Hypothalamus (tissue), 51 donors: Measurements from ENCODE around the gene KIF26B.

Experiments
- DNase-seq, 51 donors: peaks; one replicate each; lab custom pipeline; 2025; lab: John Stamatoyannopoulos, UW

Gene KIF26B

DNA sequence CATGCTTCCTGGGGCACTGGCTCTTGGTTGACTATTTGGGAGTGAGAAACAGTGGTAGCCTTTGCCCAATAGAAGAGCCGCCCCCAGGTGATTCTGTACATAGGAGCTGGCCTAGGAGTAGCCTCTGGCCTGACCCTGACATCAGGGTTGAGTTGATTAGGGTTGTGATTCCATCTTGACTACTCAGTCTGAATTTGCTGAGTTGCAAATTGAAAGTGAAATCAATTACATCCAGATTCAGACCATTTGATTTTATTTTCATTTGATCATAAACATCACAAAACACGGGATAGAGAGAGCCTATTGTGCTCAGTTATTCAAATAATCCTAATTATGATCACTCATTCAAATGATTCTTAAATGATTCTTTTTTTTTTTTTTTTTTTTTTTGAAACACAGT is 253.2 kb downstream of the KIF26B start:
- DNase-seq = no peak

DNA sequence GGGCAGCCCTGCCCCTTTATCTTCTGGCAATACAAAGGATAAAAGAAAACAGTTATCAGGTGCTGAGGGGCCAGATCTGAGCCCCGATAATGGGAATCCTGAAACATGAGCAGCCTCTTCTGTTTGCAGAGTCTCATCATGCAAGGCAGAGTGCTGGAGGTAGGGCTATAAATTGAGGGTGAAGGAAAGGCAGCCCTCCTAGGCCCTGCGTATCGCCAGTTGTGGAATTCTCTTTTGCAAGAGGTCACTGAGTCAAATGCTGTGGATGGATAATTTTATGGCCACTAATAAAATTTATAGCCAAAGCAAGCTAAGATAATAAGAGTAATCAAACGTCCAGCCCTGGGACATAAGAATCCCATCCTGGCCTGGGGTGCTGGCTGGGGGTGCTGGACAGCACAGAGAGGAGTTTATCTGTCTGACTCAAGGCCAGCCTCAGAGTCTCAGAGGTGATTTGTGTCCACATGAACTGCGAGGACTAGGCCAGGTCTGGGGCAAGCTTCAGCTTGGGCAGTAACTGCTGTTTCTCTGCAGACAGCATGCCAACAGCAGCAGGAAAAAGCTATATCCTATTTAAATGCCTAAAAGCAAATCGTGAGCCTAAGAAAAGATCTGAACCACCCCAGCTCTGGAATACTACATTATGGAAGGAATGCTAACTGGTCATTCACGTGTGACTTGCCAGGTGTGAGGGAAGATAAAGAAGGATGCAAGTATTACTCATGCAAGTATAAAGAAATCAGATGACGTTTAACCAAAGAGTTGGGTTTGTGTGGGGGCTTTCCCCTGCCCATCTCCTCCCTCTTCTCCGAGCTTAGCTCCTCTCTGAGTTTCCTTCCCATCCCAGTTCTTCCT is 254.8 kb downstream of the KIF26B start:
- no peak for DNase-seq

DNA sequence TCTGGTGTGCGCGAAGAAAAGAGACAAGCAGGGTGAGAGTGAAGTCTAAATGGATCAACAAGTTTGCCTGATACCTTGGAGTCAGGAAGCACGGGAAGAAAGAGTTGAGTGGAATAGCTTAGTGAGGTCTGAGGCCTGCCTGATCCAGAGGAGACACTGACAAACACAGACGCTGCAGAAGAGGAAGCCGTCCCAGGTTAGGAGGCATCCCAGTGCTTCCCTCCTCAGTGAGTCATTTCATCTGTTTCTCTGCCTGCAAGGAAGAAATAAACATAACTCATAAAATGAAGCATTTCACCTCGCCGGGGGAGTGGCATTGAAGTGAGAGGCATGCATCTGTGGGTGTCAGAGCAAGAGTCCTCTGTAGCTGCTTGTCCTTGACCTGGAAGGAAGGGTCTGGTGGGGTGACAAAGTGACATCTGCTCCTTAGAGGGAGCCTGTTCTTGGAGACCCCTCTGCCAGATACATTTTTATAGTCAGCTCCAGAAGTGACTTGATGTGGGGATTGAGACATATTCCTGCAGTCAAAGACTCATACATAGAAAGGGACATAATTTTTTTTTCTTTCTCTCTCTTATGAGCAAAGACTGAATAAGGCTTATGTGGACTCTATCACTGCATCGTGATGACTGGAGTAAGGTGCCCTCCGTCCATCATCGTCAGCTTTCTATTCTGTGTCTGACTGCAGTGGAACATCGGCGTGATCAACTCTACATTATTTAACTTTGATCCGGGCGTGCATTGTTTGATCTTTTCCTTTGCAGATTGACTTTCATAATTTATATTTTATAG is 256.7 kb downstream of the KIF26B start:
- DNase-seq = peak in 1 of 51 donors; percentile 4

DNA sequence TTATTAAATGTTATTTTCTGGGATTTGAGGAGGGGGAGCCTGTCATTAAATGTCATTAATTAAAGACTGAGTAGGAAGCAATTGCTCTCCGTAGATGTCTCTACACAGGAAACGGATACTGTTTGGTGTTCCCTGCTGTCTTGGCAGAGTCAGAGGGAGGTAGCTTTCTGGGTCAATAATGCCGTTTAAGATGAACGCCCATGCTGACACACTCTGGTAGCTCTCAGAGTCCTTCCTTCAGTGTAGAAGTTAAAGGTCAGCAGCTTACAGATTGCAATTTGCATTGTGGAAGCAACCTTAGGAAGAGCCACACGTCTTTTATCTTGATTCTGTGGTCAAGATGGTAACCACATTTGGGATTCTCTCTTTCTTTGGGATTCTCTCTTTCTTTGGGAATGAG is 257.5 kb downstream of the KIF26B start:
- no peak for DNase-seq

DNA sequence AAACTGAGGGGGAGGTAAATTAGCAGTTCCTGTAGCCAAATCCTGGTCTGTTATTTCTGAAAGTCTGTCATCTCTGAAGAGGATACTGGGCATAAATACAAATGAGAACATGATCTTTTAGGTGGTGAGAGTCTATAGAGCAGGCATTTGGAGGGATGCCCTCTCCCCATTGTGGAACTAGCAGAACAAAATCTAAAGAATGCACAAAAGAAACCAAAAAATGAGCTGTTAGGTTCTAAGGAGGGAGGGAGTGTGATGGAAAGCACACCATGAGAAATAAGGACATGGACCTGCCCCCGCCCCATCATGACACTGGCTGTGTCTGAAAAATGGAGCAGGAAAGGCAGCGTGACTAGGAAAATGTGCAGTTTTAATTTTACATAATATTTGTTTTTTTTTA is 262.0 kb downstream of the KIF26B start:
- no peak for DNase-seq

DNA sequence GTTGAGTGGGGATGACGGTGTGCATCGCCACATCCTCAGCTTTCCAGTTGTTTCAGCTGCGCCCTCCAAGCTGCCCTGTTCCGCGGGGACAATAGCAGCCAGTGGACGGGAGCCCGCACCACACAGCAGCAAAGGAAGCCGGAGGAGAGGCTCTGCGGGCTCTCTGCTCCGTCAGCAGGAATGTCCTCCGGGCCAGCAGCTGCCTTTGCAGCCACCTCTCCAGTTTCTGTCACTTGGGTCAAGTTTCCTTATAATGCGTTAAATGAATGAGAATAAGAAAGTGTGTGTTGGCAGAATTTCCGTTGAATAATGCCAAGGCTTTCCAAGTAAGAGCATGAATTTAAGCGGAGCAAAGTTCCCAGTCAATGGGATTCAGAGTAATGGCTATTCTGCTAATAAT is 263.3 kb downstream of the KIF26B start:
- DNase-seq = peak in 17 of 51 donors; percentile 3 to 43 (median 12)

DNA sequence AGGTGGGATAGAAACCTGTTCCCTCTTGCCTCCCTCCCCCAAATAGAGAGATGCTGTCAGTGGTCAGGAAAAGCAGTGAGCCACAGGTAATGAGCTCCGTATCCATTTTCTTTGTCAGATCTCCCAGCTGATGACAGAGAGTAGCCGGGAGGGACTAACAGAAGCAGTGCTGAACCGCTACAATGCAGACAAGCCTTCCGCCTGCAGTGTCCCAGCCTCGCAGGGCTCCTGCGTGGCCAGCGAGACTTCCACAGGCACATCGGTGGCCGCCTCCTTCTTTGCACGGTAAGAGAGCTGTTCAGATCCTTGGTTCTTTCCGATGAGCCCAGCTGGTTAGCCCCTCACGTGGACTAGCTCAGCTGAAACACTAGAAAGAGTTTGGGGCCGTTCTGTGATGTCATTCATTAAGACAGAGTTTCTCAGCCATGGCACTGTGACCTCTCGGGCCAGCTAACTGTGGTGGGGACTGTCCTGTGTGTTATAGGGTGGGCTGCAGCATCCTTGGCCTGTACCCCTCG is 264.7 kb downstream of the KIF26B start:
- no peak for DNase-seq

DNA sequence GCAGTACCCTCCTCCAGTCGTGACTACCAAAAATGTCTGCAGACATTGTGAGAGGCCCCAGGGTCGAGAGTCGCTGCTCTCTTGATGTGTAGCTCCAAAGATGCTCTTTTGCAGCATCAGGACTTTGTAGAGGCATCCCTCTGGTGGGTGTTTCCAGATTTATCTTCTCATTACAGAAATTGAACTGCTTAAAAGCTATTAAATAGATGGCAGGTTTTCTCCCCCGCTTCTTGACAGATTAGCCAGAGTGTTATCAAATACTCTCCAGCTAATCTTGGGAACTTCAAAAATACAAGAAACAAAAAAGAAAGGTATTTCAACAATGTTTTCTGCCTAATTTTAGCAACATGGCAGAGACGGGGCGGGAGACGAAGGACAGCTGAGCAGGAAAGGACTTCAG is 265.2 kb downstream of the KIF26B start:
- no peak for DNase-seq

DNA sequence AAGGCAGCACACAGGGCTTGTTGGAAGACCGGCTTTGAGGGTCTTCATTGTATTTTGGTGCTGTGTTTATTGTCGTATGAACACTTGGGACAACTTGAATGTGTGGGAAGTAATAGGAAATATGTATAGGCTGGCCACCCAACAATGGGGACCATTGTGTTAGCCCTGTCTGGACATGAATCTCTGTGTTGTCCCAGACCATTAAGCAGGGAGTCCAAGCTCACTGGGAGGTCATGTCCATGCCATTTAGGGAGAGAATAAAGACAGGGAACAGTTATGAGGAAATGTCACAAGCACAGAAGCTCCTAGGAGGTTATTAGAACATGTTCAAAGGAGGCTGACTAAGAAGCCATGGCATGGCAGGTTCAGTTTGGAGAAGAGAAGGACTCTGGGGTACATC is 266.1 kb downstream of the KIF26B start:
- no peak for DNase-seq

DNA sequence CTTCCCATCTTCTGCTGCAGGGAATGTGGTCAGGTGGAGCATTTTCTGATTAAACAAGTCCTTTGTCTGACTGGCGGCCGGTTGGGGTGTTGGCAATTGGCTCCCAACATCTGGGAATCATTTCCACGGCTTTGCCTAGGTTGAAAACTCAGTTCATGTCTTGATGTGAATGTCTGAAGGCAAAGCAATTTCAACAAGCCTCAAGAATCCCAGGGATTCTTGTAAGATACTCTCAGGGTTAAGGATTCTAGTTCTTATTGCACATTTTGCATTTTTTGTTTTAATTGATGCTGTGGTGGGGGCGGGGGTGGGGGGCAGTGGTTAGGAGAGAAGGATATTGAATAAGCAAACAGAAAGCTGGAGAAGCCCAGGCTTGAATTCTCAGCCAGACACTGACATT is 273.9 kb downstream of the KIF26B start:
- DNase-seq = no peak

DNA sequence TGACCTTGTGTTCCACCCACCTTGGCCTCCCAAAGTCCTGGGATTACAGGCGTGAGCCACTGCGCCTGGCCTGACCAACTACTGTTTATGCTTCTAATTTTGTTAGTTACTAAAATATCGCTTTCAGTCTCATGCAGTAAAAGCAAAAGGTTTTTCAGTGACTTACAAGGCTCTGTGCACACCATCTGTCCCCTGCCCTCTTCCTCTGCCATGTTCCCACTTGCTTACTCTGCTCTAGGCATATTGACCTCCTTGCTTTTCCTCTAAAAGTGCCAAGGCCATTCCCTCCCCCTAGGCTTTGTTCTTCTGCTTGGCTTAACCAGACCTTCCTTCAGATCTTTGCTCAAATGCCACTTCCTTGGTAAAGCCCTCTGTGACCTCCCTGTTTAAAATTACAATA is 276.9 kb downstream of the KIF26B start:
- no peak for DNase-seq

DNA sequence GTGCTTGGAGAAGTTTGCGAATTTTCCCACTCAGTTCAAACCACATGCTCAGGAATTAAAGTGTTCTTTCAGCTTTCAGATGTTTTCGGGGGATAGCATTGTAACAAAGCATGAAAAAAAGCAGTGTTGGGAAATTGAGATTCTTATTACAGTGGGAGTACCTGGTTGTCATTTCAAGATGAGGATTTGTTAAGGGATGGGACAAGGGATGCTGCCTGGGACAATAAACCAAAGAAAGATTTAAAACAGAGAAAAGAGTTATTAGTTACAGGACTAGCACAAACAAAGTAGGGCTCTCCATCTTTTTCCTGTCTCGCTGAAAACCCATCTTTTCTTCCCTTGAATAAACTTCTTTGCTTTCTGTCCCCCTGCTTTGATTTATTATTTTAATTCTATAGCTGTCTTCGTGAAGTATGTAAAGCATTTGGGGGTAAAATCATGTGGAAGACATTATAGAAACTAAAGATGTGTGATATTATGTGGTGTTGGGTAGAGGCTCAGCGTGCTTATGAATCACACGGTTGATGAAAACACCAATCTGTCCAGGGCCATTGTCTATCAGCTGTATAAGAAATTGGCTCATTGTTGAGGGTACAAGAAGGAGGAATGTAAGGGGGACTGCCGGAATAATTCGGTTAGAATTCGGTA is 277.6 kb downstream of the KIF26B start:
- no peak for DNase-seq

DNA sequence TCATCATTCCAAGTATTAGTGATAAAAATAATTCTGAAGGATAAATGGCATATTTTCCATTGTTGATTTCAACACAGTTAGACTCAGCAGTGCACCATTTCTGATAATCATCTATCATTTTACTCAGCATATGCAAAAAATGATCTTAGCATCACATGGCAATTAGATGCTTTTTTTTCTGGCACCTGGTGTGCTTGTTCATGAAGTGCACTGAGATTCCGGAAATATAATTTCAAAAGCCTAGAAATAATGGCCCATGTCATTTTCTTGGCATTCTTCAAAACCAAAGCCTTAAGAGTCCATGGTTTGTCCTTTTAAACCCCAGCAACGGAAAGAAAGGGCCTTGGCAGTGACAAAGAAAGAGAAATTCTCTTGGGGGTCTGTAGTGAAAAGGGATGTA is 278.8 kb downstream of the KIF26B start:
- no peak for DNase-seq

DNA sequence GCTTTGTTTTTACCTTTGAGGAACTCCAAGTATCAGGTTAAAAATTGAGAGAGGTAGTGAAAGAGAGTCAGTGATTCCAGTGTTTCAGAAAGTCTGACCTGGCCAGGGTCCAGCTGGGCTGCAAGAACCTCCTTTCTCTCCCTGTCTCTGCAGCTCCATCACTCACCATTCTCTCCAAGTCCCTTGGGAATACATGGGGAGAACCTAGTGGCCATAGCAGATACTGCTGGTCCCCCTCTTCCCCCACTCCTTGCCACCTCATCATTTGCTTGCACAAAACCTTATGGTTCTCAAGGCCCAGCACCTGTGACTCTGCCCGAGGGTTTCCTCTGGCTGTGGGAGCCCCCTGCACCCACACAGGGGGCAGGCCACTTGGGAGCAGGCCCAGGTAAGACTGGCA is 279.5 kb downstream of the KIF26B start:
- DNase-seq = no peak

DNA sequence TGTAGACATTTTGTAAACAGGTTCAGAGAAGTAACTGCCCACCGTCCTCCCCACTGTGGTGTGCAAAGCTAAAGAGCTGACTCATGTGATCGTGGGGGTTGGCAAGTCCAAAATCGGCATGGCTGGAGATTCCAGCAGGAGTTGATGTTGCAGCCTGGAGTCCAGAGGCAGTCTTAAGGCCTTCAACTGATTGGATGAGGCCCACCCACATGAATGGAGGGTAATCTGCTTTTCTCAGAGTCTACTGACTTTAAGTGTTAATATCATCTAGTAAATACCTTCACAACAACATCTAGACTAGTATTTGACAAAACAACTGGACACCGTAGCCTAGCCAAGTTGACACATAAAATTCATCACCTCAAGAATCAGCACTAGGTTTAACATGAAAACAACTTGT is 281.6 kb downstream of the KIF26B start:
- no peak for DNase-seq

DNA sequence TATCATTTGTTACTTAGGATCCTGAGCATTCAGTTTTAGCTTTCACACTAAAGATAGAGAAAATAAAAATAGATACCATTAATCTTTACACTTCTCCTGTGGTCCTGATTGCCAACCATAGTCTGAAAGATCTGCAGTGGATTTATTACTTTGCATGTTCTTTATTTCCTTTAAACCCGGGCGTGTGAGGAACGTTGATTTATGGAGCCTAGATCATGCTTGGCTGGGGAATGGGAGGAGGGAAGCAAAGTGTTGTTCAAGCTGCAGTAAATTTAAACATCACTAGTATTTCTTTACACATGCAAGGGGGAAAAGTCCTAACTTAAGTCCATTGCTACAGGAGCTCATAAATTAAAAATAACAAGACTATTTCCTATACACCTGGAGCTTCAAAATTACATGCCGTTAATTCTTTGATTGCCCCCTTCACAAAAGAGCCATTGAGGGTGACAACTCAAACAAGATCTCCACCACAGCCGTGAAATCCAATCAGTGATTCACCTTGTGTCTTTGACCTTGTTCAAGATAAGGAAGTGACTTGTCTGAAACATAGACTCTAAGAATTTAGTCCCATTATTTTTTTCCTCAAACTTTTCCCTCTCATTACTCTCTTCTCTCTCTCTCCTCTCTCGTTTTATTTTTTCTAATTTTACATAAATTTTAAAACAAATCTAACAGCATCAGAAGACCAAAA is 282.7 kb downstream of the KIF26B start:
- no peak for DNase-seq

DNA sequence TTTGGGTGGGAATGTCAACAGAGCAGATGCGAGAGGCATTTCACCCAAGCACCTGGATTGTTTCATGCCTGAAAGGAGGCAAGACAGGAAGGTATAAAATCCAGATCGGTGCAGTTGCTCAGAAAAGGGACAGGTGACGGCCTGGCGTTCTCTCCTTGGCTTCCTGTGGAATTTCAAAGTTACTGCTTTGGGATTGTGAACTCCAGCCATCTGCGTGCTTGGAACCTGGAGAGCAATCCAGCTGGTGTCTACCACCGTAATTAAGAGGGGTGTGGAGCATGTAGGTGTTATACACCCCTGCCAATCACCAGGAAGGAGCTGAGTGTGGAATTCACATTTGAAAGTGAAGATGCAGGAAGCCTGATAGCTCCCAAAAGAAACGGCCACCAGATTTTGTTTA is 286.1 kb downstream of the KIF26B start:
- DNase-seq = no peak

DNA sequence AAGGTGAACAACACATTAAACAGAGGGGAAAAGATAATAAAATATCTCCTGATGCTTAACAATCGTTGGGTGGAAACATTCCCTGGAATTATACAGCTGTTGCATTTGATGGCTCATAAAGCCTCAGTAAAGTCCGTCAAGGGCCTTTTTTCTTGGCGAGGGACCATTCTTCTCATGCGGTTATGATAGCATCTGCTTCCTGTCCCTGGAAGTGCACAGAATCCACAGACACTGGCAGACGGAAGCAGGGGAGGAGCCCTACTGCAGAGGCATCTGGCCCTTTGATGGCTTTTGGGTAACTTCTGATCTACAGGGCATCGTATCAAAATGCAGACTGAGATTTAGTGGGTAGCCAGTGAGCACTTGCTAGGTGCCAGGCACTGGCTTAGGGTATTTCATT is 286.9 kb downstream of the KIF26B start:
- DNase-seq = no peak

DNA sequence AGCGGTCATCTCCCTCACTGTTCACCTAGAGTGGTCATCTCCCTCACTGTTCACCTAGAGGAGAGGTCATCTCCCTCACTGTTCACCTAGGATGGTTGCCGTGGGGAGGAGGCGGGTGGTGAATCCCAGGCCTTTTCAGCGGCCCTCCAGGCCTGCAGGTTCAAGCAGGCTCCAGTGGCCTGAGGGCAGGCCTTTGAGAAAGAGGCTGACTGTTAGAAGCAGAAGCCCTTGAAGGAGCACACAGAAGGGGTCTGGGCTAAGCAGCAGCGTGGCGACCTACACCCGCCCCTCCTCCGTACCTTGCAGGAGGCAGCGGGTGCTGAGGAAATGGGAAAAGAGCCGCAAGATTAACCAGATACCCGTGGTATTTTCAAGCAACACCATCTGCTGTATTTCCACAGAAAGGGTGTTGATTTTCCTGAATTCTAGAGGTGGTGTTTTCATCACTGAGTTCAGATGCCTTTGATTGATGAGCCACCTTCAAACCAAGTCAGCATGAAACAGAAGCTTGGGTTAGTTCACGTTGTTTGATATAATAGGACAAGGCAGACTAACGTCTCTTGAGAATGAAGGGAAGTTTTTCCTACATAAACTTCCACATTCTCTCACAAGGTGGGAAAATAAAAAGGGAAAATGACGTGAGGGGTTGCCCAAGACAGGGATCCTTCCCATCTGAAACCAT is 289.5 kb downstream of the KIF26B start:
- DNase-seq = no peak

DNA sequence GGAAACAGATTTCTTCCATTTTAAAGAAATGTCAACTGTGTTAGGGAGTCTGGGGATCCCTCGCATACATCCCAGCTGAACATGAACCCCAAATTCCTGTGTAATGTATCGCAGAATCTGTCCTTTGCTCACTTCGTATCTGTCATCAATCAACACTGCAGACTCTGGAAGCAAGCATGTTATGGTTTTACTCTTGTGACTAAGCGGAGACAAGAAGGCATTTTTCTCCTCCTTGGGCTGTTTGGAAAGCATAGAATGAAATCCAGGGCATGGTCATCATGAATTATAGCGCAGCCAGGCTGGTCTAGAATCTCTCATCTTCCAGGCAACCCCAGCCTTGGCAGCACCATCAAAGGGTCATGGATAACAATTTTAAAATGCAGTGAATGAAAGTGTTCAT is 290.2 kb downstream of the KIF26B start:
- no peak for DNase-seq
